Measurements from ENCODE around the gene PAQR5.

Gene PAQR5

DNA sequence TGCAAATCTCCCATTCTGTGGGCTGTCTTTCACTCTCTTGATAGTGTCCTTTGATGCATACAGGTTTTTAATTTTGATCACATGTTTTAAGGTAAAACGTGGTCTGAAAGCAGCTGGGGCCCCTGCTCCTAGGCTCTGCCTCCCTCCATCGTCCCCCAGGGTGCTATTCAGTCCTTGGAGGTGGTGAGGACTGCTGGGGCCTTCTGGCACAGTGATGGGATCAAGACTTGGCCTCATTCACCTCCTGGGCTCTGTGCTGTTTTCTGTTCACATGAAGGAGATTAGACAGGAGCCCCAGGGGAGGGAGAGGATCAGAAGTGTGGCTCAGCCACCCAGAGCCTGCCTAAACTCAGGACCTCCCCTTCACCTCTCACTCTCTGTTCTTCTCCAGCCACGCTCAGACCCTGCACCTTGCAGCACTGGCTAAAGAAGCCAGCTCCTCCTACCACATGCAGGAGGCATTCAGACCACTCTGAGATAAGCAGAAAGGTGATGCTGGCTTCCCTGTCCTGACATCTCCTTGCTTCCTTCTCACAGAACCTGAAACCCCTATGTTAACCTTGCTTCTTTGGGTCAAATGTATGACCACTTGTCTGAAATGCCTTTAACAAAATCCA, 43.9 kb downstream of the PAQR5 start:
- DNase-seq: no peak
- Mint-ChIP-seq H3K27me3 (peaks cover 22% of the 10 kb centered on the region), H3K27ac (no peak overlapping the region), H3K36me3 (no peaks in the 10 kb centered on the region), H3K9me3 (no peaks in the 10 kb centered on the region), H3K4me1 (peaks cover 3% of the 10 kb centered on the region), H3K4me3 (no peak overlapping the region)
- CTCF ChIA-PET: no interaction called here

DNA sequence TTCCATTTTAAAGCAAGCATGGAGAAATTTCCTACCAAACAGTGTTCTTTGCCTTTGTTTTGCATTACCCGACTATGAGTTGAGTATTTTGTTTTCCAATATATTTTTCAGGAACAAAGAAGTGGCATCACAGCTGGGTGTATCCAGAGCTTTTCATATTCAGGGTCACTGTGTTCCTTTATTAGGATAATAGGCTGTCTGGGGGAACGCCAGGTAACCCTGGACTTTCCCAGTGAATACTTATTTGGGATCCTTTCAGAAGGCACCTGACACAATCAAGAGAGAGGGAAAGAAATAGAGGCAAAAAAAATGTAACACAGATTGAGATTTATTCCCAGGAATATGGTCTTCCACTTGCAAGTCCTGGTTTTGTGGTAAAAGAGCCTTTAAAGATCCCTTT, 44.4 kb downstream of the PAQR5 start:
- CTCF ChIA-PET: no interaction called here
- Mint-ChIP-seq H3K4me3 (no peak overlapping the region), H3K4me1 (peaks cover 3% of the 10 kb centered on the region), H3K27me3 (peaks cover 22% of the 10 kb centered on the region), H3K27ac (no peak overlapping the region), H3K9me3 (no peaks in the 10 kb centered on the region), H3K36me3 (no peaks in the 10 kb centered on the region)
- no peak for DNase-seq

DNA sequence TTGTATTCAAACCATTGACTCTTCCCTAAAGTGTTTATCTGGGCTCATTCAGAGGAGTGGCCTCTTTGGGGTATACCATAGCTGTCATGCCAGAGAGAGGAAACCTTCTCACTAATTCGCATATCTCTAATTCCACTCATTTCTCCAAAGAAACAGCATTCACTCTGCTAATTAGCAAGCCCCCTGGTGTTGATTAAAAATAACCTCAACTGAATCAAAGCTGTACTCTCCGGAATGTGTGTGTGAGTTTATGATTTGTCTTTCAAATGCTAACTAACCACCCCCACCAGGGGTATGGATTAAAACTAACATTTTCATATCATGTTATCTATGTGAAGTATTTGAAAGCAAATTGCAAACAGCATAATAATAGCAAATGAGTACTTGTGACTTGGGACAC, 45.5 kb downstream of the PAQR5 start:
- CTCF ChIA-PET: interaction anchor here (1.2 kb wide), 1 partner anchor 19 kb away, joined by 3 read pairs; no protein-coding TSS in a partner anchor
- Mint-ChIP-seq H3K27ac (no peak overlapping the region), H3K36me3 (no peaks in the 10 kb centered on the region), H3K4me3 (no peak overlapping the region), H3K9me3 (no peaks in the 10 kb centered on the region), H3K4me1 (peaks cover under 1% of the 10 kb centered on the region), H3K27me3 (peaks cover 20% of the 10 kb centered on the region)
- no peak for DNase-seq

DNA sequence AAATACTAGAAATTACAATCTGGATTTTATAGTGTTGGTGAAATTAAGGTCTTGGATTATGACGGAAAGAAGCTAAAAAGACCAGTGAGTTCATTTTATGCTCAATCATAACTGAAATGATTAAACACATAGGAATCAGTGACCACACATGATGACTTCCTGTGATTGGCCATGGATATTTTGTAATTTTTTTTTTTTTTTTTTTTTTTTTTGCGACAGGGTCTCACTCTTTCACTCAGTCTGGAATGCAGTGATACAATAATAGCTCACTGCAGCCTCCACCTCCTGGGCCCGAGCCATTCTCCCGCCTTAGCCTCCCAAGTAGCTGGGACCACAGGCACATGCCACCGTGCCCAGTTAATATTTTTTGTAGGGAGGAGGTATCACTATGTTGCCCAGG, 47.4 kb downstream of the PAQR5 start:
- DNase-seq: no peak
- CTCF ChIA-PET: no interaction called here
- no peak overlapping the region for H3K4me3 Mint-ChIP-seq
- H3K4me1 Mint-ChIP-seq: no peaks in the 10 kb centered on the region
- H3K9me3 Mint-ChIP-seq: no peaks in the 10 kb centered on the region
- H3K27ac Mint-ChIP-seq: no peak overlapping the region
- H3K27me3 Mint-ChIP-seq: peaks cover 15% of the 10 kb centered on the region
- H3K36me3 Mint-ChIP-seq: no peaks in the 10 kb centered on the region

DNA sequence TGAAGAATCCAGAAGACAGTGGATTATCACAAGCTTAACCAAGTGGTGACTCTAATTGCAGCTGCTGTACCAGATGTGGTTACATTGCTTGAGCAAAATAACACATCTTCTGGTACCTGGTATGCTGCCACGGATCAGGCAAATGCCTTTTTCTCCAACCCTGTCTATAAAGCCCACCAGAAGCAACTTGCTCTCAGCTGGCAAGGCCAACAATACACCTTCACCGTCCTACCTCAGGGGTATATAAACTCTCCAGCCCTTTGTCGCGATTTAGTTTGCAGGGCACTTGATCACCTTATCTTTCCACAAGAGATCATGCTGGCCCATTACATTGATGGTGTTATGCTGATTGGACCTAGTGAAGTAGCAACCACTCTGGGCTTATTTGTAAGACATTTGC, 52.6 kb downstream of the PAQR5 start:
- Mint-ChIP-seq H3K36me3 (no peaks in the 10 kb centered on the region), H3K27ac (no peak overlapping the region), H3K4me3 (no peak overlapping the region), H3K9me3 (no peaks in the 10 kb centered on the region), H3K27me3 (peaks cover 7% of the 10 kb centered on the region), H3K4me1 (no peaks in the 10 kb centered on the region)
- CTCF ChIA-PET: no interaction called here
- no peak for DNase-seq

DNA sequence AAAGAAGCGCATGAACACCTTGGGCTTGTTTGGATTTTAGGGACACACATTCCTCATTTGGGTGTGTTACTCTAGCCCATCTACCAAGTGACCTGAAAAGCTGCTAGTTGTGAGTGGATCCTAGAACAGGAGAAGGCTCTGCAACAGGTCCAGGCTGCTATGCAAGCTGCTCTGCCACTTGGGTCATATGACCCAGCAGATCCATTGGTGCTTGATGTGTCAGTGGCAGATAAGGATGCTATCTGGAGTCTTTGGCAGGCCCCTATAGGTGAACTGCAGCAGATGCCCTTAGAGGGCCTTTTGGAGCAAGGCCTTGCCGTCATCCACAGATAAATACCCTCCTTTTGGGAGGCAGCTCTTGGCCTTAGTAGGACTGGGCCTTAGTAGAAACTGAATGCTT, 53.2 kb downstream of the PAQR5 start:
- H3K9me3 Mint-ChIP-seq: no peaks in the 10 kb centered on the region
- H3K27ac Mint-ChIP-seq: no peak overlapping the region
- H3K4me3 Mint-ChIP-seq: no peak overlapping the region
- H3K4me1 Mint-ChIP-seq: no peaks in the 10 kb centered on the region
- H3K36me3 Mint-ChIP-seq: no peaks in the 10 kb centered on the region
- H3K27me3 Mint-ChIP-seq: peaks cover 7% of the 10 kb centered on the region
- DNase-seq: no peak
- CTCF ChIA-PET: interaction anchor here (0.6 kb wide), 1 partner anchor 49 kb away, joined by 3 read pairs; no protein-coding TSS in a partner anchor

DNA sequence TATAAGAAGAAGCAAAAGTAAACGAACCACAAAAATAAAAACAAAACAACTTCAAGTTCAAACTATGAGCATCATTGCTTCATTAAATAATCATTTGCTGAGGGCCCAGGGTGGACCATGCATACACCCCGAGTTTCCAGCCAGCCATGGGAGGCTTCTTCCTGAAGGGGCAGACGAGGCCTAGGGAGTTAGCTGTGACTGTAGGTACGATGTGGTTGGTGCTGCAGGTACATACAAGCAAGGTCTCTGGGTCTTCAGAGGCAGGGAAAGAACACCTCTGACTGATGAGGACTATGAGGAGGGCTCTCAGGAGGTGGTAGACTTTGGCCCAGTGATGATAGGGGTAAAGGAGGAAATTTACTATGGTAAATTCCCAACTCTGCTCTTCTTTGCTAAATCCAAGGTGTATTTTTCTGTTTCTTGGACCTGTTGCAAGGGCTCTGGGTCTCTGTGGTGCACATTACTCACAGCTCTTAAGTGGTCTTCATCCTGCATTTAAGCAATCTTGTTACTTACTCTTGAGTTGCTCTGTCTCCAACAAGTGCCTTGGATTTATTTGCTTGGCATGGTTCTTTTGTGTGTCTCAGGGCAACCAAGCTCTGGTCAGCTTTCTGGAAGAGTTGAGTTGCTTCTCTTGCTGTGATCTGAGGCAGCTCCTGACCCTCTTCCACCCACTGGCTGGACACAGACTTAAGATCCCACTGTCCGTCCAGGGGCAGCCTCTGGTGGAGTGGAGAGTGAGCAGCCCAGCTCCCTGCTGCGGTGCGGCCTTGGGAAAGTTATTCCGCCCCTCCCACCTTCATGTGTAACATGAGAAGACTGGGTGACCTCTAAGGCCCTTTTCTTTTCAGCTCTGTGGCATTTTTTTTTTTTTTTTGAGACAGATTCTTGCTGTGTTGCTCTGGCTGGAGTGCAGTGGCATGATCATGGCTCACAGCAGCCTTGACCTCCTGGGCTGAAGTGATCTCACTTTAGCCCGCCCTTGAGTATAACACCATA, 59.4 kb downstream of the PAQR5 start:
- peaks cover 4% of the 10 kb centered on the region for H3K27me3 Mint-ChIP-seq
- no peak overlapping the region for H3K4me3 Mint-ChIP-seq
- no peaks in the 10 kb centered on the region for H3K9me3 Mint-ChIP-seq
- DNase-seq: no peak
- H3K36me3 Mint-ChIP-seq: no peaks in the 10 kb centered on the region
- no peaks in the 10 kb centered on the region for H3K4me1 Mint-ChIP-seq
- H3K27ac Mint-ChIP-seq: no peak overlapping the region
- CTCF ChIA-PET: no interaction called here

DNA sequence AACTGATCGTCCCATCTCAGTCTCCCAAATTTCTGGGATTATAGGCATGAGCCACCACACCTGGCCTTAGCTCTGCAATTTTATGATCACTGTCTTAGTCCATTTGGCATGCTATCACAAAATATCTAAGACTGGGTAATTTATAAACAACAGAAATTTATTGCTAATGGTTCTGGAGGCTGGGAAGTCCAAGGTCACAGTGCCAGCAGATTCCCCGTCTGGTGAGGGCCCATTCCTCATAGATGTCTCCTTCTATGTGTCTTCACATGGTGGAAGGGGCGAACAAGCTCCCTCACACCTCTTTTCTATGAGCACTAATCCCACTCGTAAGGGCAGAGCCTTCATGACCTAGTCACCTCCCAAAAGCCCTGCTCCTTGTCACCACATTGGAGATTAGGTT, 60.1 kb downstream of the PAQR5 start:
- H3K27me3 Mint-ChIP-seq: peaks cover 4% of the 10 kb centered on the region
- no peak overlapping the region for H3K4me3 Mint-ChIP-seq
- H3K9me3 Mint-ChIP-seq: no peaks in the 10 kb centered on the region
- H3K36me3 Mint-ChIP-seq: no peaks in the 10 kb centered on the region
- H3K4me1 Mint-ChIP-seq: no peaks in the 10 kb centered on the region
- CTCF ChIA-PET: no interaction called here
- no peak overlapping the region for H3K27ac Mint-ChIP-seq
- no peak for DNase-seq

DNA sequence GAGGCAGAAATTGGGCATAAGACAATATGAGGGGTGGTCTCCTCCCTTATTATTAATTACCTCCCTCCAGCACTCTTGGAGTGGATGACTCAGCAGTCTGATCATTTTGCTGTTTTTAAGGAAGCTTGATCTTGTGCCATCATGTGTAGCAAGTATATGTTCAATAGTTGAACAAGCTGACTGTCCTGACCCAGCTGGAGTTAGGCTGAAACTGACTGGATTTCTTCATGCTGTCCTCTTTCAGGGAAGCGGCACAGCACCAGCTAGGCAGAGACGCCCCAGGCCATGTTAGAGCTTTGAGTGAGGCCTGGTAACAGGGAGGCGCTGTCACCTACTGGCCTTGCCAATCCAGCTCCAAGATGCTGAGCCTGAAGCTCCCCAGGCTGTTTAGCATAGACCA, 61.0 kb downstream of the PAQR5 start:
- Mint-ChIP-seq H3K27ac (no peak overlapping the region), H3K4me3 (no peak overlapping the region), H3K36me3 (no peaks in the 10 kb centered on the region), H3K27me3 (peaks cover 4% of the 10 kb centered on the region), H3K9me3 (no peaks in the 10 kb centered on the region), H3K4me1 (no peaks in the 10 kb centered on the region)
- CTCF ChIA-PET: no interaction called here
- DNase-seq: no peak

DNA sequence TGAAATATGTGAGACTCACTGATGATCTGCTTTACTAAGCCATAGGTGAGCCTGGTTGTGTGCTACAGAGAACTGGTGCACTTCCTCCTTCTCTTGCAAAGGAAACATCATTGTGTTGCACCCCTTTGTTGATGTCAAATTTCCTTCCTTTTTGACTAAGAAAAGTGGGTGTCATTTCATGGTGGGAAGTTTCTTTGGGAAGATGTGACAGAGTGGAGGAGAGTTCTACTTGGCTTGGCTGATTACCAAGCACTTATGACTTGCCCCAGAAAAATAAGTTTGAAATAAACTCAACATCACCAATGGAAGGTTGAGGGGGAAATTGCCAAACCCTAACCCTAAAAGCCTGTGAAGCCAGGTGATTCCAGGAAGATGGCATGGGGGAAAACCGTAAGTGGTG, 61.9 kb downstream of the PAQR5 start:
- H3K4me1 Mint-ChIP-seq: no peaks in the 10 kb centered on the region
- H3K36me3 Mint-ChIP-seq: no peaks in the 10 kb centered on the region
- H3K27ac Mint-ChIP-seq: no peak overlapping the region
- no peaks in the 10 kb centered on the region for H3K9me3 Mint-ChIP-seq
- DNase-seq: no peak
- peaks cover 4% of the 10 kb centered on the region for H3K27me3 Mint-ChIP-seq
- CTCF ChIA-PET: no interaction called here
- no peak overlapping the region for H3K4me3 Mint-ChIP-seq

DNA sequence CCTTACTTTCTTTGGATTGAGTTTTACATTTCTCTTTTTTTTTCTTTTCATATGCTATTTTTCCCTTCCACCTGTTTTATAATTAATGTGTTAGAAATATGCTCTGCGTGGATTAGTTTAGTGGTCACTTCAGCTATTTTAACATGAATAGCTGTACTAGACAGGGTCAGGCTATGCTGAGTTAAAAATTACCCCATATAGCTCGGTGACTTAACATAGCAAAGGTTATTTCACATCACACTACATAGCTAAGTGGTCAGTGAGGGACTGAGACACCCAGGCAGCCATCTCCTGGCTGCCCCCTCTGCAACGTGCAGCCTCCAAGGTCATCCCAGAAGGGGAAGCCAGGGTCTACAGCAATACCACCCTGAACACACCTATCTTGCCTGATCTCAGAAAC, 68.5 kb downstream of the PAQR5 start:
- Mint-ChIP-seq H3K27ac (no peak overlapping the region), H3K4me1 (no peaks in the 10 kb centered on the region), H3K4me3 (no peak overlapping the region), H3K27me3 (peaks cover 15% of the 10 kb centered on the region), H3K9me3 (no peaks in the 10 kb centered on the region), H3K36me3 (no peaks in the 10 kb centered on the region)
- no peak for DNase-seq
- CTCF ChIA-PET: interaction anchor here (0.8 to 1.3 kb wide), 2 partner anchors 8 to 27 kb away, joined by 3 read pairs; no protein-coding TSS in a partner anchor

DNA sequence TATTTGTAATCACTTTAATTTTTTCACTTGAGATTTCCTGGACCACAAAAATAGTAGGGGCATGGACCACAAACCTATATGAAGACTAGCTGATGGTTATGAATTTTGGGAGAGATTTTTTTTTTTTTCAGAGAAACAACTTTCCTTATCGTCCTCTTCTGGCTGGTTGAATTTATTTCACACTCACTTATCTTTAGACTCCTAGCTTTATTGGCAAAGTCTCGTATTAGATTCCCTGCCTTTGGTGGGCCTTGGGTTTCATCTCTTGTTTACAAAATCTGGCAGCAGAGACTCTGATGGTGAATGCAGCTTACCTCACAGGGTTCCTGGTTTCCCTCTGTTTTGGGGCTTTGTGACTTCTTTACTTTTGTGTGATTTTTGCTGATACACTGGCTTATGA, 70.9 kb downstream of the PAQR5 start:
- H3K9me3 Mint-ChIP-seq: no peaks in the 10 kb centered on the region
- CTCF ChIA-PET: no interaction called here
- H3K27ac Mint-ChIP-seq: no peak overlapping the region
- no peaks in the 10 kb centered on the region for H3K36me3 Mint-ChIP-seq
- H3K27me3 Mint-ChIP-seq: peaks cover 21% of the 10 kb centered on the region
- H3K4me1 Mint-ChIP-seq: no peaks in the 10 kb centered on the region
- no peak overlapping the region for H3K4me3 Mint-ChIP-seq
- DNase-seq: no peak

DNA sequence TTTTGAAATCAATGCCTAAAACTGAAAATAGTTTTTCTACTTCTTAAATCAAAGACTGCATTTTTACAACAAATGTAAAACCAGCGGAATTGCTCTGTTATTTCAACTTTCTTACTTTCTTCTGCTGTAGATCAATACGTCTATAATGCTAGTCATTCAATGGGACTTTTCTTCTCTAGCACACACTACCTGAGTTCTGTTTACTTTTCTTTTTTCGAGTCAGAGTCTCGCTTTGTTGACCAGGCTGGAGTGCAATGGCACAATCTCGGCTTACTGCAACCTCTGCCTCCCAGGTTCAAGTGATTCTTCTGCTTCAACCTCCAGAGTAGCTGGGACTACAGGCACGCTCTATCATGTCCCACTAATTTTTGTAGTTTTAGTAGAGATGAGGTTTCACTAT, 74.7 kb downstream of the PAQR5 start:
- no peak for DNase-seq
- CTCF ChIA-PET: no interaction called here
- H3K27ac Mint-ChIP-seq: no peak overlapping the region
- no peak overlapping the region for H3K4me3 Mint-ChIP-seq
- H3K4me1 Mint-ChIP-seq: no peaks in the 10 kb centered on the region
- H3K36me3 Mint-ChIP-seq: no peaks in the 10 kb centered on the region
- no peaks in the 10 kb centered on the region for H3K9me3 Mint-ChIP-seq
- H3K27me3 Mint-ChIP-seq: peaks cover 31% of the 10 kb centered on the region

DNA sequence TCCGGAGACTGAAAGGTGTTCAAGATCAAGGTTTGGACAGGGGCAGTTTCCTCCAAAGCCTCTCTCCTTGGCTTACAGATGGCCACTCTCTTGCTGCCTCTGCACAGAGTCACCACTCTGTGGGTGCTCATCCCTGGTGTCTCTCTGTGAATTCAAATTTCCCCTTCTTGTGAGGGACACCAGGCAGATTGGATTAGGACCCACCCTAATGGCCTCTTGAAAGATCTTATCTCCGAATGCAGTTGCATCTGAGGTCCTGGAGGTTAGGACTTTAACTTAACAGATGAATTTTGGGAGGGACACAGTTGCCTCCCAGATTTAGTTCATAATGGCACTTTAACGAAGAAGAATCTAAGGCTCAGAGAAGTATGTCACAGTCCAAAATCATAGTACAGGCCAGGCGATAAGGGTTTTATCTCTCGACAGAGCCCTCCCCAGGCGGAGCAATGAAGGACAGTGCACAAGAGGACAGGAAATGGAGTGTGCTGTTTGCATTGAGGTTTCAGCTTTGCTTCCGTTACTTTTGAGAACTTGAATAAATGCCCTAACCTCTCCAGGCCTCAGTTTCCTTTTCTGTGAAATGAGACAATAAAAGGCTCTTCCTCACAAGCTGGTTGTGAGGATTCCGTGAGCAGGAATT, 76.6 kb downstream of the PAQR5 start:
- no peak overlapping the region for H3K27ac Mint-ChIP-seq
- H3K9me3 Mint-ChIP-seq: no peaks in the 10 kb centered on the region
- H3K27me3 Mint-ChIP-seq: peaks cover 34% of the 10 kb centered on the region
- no peak overlapping the region for H3K4me3 Mint-ChIP-seq
- no peak for DNase-seq
- no peaks in the 10 kb centered on the region for H3K4me1 Mint-ChIP-seq
- CTCF ChIA-PET: interaction anchor here (1.2 kb wide), 1 partner anchor 8 kb away, joined by 3 read pairs; no protein-coding TSS in a partner anchor
- H3K36me3 Mint-ChIP-seq: no peaks in the 10 kb centered on the region
